GM12891 (cell line): ENCODE measurements around the gene JOSD2.

Experiments
- PAX5 ChIP-seq: IDR thresholded peaks from 2 replicates; pipeline ENCODE4 v1.6.1; 2011; ENCODE audit warnings: low read length, moderate library complexity, mild to moderate bottlenecking; ENCODE audit not compliant: insufficient read depth, severe bottlenecking
- POLR2A ChIP-seq: IDR thresholded peaks from 2 replicates; pipeline ENCODE4 v1.6.1; 2011; ENCODE audit warnings: low read depth, low read length, control low read depth
- POLR2AphosphoS5 ChIP-seq: IDR thresholded peaks from 2 replicates; pipeline ENCODE4 v1.6.1; 2011; ENCODE audit warnings: low read depth, low read length, control low read depth
- POU2F2 ChIP-seq: IDR thresholded peaks from 2 replicates; pipeline ENCODE4 v1.6.1; 2011; ENCODE audit warnings: low read depth, mild to moderate bottlenecking, control low read depth, low read length, moderate library complexity
- SPI1 ChIP-seq: IDR thresholded peaks from 2 replicates; pipeline ENCODE4 v1.6.1; 2011; ENCODE audit warnings: low read depth, low read length, control low read depth
- TAF1 ChIP-seq: IDR thresholded peaks from 2 replicates; pipeline ENCODE4 v1.6.1; 2011; ENCODE audit warnings: low read depth, low read length, control low read depth

DNA sequence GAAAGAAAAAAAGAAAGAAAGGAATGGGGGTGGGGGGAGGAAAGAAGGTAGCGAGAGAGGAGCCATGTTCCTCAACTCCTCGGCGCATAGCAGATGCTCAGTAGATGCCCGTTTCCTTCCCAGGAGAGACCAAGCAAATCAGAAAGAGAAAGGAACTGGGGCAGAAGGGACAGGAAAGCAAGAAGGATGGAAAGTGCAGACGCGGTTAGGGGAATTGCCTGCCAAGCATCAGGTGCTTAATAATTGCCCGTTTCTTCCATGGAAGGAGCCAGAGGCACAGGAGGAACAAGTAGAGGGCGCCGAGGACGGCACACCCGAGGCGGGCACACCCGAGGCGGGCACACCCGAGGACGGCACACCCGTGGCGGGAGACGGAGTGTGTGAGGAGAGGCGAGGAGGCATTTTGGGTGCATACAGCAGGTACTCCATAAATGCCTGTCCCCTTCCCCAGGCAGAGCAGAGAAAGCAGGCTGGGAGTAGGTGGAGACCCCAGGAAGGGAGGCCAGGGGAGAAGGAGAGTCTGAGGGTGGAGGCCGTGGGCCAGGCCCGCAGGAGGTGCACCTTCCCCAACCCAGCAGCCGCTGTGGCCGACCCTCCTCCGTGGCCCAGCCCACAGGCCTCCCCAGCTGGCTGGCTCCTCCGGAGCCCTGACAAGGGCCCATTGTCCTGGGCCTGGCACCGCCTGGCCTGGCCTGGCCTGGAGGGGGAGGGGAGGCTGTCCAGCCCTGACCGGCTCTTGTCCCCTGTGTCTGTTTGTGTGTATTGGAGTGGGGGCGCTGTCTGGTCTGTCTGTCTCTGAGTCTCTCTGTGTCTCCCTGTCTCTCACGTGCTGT lies 14.6 kb downstream of the JOSD2 start:
- TF ChIP-seq TAF1 (no peak), POLR2A (no peak), POLR2AphosphoS5 (no peak), SPI1 (no peak), PAX5 (no peak), POU2F2 (no peak)
